ENCODE results near the gene MRPL45. TPM values are rescaled to one million over a fixed set of nuclear protein-coding genes. Genes with fewer than 3 reads are reported as not detected.

MRPL45 gene
- polyA plus RNA-seq, 1 donor from 2014 or later, result 27.5 TPM

DNA sequence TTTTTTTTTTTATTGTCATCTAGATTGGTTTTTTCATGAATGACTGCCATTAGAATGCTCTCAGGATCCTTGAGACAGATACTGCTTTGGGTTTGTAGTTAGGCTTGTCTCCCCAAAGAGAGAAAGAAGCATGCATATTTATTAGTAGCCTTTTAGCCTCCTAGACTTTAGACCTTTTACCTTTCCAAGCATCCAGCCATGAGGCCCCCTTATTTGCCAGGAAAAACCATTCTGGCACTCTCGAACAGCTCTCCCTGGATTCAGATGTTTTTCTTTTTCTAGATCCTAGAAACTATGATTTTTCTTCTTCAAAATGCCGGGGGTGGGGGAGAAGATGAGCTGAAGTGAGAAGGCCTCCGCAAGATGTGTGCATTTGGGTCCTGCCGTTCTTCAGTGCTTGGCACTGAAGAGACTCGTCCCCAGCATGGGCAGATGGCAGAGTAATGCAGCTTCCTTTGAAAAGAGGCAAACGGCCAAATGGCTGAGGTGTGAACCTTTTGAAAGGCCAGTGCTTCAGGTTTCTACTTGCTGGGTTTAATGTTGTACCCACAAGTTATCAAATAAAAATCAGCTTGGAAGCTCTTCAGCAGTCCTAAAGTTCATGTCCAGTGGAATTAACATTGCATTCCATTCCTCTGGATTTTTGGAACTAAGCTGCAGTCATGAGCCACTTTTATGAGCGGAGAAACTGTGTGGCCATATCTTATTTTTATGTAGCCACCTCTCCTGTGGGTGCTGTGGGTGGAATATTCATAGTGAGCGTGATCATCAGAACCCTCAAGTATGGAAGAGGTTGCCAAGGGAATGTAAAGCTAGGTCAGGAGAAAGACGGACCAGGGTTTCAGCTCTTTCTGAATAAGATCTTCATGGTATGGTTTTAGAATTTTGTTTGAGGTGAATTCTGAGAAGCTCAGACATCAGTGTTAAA is 61.9 kb downstream of the MRPL45 start:
- Histone ChIP-seq H3K79me2 (replicated peaks; ENCODE audit: insufficient read depth, low read length) (peaks cover 51% of the 10 kb centered on the region), H3K9ac (ENCODE audit: low read length) (no peak overlapping the region), H3K27me3 (ENCODE audit: insufficient read depth, low read depth, low read length) (no peaks in the 10 kb centered on the region), H3K9me2 (ENCODE audit: insufficient read depth, low read length) (no peaks in the 10 kb centered on the region), H4K20me1 (ENCODE audit: insufficient read depth) (no peaks in the 10 kb centered on the region), H3K4me3 (ENCODE audit: low read length) (no peak overlapping the region), H2AFZ (ENCODE audit: low read depth, low read length) (no peak overlapping the region), H3K36me3 (ENCODE audit: insufficient read depth, low read length) (no peaks in the 10 kb centered on the region), H3K27ac (ENCODE audit: low read length) (no peak overlapping the region), H3K4me2 (ENCODE audit: low read length) (no peak overlapping the region), H3K9me3 (ENCODE audit: low read length) (no peaks in the 10 kb centered on the region), H3F3A (ENCODE audit: insufficient read depth, low read length, poor library complexity, severe bottlenecking) (no peaks in the 10 kb centered on the region)
- TF ChIP-seq EZH2 (IDR thresholded peaks at IDR 0.05; ENCODE audit: borderline replicate concordance, insufficient read depth, low read length, poor library complexity, severe bottlenecking), result no peak
- TF ChIP-seq, protein P1, sequence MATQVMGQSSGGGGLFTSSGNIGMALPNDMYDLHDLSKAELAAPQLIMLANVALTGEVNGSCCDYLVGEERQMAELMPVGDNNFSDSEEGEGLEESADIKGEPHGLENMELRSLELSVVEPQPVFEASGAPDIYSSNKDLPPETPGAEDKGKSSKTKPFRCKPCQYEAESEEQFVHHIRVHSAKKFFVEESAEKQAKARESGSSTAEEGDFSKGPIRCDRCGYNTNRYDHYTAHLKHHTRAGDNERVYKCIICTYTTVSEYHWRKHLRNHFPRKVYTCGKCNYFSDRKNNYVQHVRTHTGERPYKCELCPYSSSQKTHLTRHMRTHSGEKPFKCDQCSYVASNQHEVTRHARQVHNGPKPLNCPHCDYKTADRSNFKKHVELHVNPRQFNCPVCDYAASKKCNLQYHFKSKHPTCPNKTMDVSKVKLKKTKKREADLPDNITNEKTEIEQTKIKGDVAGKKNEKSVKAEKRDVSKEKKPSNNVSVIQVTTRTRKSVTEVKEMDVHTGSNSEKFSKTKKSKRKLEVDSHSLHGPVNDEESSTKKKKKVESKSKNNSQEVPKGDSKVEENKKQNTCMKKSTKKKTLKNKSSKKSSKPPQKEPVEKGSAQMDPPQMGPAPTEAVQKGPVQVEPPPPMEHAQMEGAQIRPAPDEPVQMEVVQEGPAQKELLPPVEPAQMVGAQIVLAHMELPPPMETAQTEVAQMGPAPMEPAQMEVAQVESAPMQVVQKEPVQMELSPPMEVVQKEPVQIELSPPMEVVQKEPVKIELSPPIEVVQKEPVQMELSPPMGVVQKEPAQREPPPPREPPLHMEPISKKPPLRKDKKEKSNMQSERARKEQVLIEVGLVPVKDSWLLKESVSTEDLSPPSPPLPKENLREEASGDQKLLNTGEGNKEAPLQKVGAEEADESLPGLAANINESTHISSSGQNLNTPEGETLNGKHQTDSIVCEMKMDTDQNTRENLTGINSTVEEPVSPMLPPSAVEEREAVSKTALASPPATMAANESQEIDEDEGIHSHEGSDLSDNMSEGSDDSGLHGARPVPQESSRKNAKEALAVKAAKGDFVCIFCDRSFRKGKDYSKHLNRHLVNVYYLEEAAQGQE (IDR thresholded peaks at IDR 0.05; ENCODE audit: borderline replicate concordance), result no peak
- TF ChIP-seq CTCF (IDR thresholded peaks at IDR 0.05; ENCODE audit: poor library complexity, severe bottlenecking), result no peak

- Histone ChIP-seq H2AFZ (ENCODE audit: low read depth, low read length) (no peak overlapping the region), H3K9me2 (ENCODE audit: insufficient read depth, low read length) (no peaks in the 10 kb centered on the region), H3F3A (ENCODE audit: insufficient read depth, low read length, poor library complexity, severe bottlenecking) (no peaks in the 10 kb centered on the region), H3K27me3 (ENCODE audit: insufficient read depth, low read depth, low read length) (no peaks in the 10 kb centered on the region), H3K9me3 (ENCODE audit: low read length) (no peaks in the 10 kb centered on the region), H3K4me3 (ENCODE audit: low read length) (no peak overlapping the region), H3K9ac (ENCODE audit: low read length) (no peak overlapping the region), H3K27ac (ENCODE audit: low read length) (no peak overlapping the region), H3K79me2 (replicated peaks; ENCODE audit: insufficient read depth, low read length) (peaks cover 24% of the 10 kb centered on the region), H3K4me2 (ENCODE audit: low read length) (no peak overlapping the region), H3K36me3 (ENCODE audit: insufficient read depth, low read length) (peaks cover 8% of the 10 kb centered on the region), H4K20me1 (ENCODE audit: insufficient read depth) (no peaks in the 10 kb centered on the region)
- TF ChIP-seq POLR2AphosphoS5 (IDR thresholded peaks at IDR 0.05), result no peak
- no peak for TF ChIP-seq TAF1 (IDR thresholded peaks at IDR 0.05; ENCODE audit: low read depth)
- no peak for TF ChIP-seq MXI1 (conservative IDR thresholded peaks at IDR 0.05; ENCODE audit: poor library complexity, severe bottlenecking)
- no peak for TF ChIP-seq CTCF (IDR thresholded peaks at IDR 0.05; ENCODE audit: poor library complexity, severe bottlenecking)
- no peak for TF ChIP-seq EZH2 (IDR thresholded peaks at IDR 0.05; ENCODE audit: borderline replicate concordance, insufficient read depth, low read length, poor library complexity, severe bottlenecking)
- TF ChIP-seq EP300 (conservative IDR thresholded peaks at IDR 0.05; ENCODE audit: poor library complexity, severe bottlenecking), result no peak
- TF ChIP-seq SMC3 (conservative IDR thresholded peaks at IDR 0.05; ENCODE audit: poor library complexity), result no peak
- TF ChIP-seq, protein P1 (IDR thresholded peaks at IDR 0.05; ENCODE audit: borderline replicate concordance), result no peak
- no peak for TF ChIP-seq RAD21 (conservative IDR thresholded peaks at IDR 0.05)
Observed at GRCh38 chr17:38361694-38362465, 64.9 kb downstream of the MRPL45 start.

All from neural cell (in vitro differentiated cells).